ENCODE results near the gene AQP1. TPM values are rescaled to one million over a fixed set of nuclear protein-coding genes. Genes with fewer than 3 reads are reported as not detected.

The AQP1 gene
- polyA plus RNA-seq (2011; rRNA removed) (2.3 and 3.9 TPM in 2 replicates), polyA minus RNA-seq (2011; rRNA and poly(A)+ RNA removed) (1.5 and 2.8 TPM in 2 replicates)

- POLR2A ChIA-PET: no interaction called here
- no peaks in the 10 kb centered on the region; the same call in 1 of the 2 replicates for H3K27me3 ChIP-seq (ENCODE audit: control insufficient read depth, insufficient read depth, low read length)
- no peak for DNase-seq (ENCODE audit: low read depth)
- no peaks in the 10 kb centered on the region for H3K36me3 ChIP-seq (ENCODE audit: control insufficient read depth, insufficient read depth, low read length)
- no peak within 1 kb of the TSS for H3K4me3 ChIP-seq (ENCODE audit: low read depth, low read length)
- CTCF ChIA-PET: no interaction called here
- no peak for TF ChIP-seq CTCF (IDR thresholded peaks at IDR 0.05; ENCODE audit: insufficient read depth, low read depth, low read length)
These were observed at the start of gene AQP1 for GRCh38 chr7:30911561-30911969. Gene AQP1 (plus strand): TSS chr7:30911853. CDS start chr7:30911910, 57 bp downstream.

GRCh38 chr7:30862995-30863705 lies 48.5 kb upstream of the AQP1 start:
- ChIA-PET CTCF (interaction anchor here (0.7 to 1.7 kb wide), 4 partner anchors 10 to 76 kb away, joined by 3 to 5 read pairs (median 4); no protein-coding TSS in a partner anchor), POLR2A (no interaction called here)
- no peak overlapping the region for H3K4me3 ChIP-seq (ENCODE audit: low read depth, low read length)
- H3K27me3 ChIP-seq (ENCODE audit: control insufficient read depth, insufficient read depth, low read length): peaks cover 1% of the 10 kb centered on the region
- TF ChIP-seq CTCF (IDR thresholded peaks at IDR 0.05; ENCODE audit: insufficient read depth, low read depth, low read length): no peak
- no peaks in the 10 kb centered on the region for H3K36me3 ChIP-seq (ENCODE audit: control insufficient read depth, insufficient read depth, low read length)
- no peak for DNase-seq (ENCODE audit: low read depth)

- CTCF ChIA-PET: interaction anchor here (0.7 to 1.7 kb wide), 4 partner anchors 9 to 75 kb away, joined by 3 to 5 read pairs (median 3); no protein-coding TSS in a partner anchor
- no peak overlapping the region for H3K4me3 ChIP-seq (ENCODE audit: low read depth, low read length)
- no peaks in the 10 kb centered on the region for H3K36me3 ChIP-seq (ENCODE audit: control insufficient read depth, insufficient read depth, low read length)
- no peak for DNase-seq (ENCODE audit: low read depth)
- peaks cover 1% of the 10 kb centered on the region for H3K27me3 ChIP-seq (ENCODE audit: control insufficient read depth, insufficient read depth, low read length)
- no peak for TF ChIP-seq CTCF (IDR thresholded peaks at IDR 0.05; ENCODE audit: insufficient read depth, low read depth, low read length)
- POLR2A ChIA-PET: no interaction called here
These were observed 48.0 kb upstream of the AQP1 start for GRCh38 chr7:30863706-30864035.

GRCh38 chr7:30864101-30864500 lies 47.6 kb upstream of the AQP1 start:
- peaks cover 1% of the 10 kb centered on the region for H3K27me3 ChIP-seq (ENCODE audit: control insufficient read depth, insufficient read depth, low read length)
- no peak for TF ChIP-seq CTCF (IDR thresholded peaks at IDR 0.05; ENCODE audit: insufficient read depth, low read depth, low read length)
- DNase-seq (ENCODE audit: low read depth): no peak
- ChIA-PET CTCF (interaction anchor here (0.7 to 1.3 kb wide), 4 partner anchors 9 to 75 kb away, joined by 3 to 5 read pairs (median 3); no protein-coding TSS in a partner anchor), POLR2A (no interaction called here)
- H3K4me3 ChIP-seq (ENCODE audit: low read depth, low read length): no peak overlapping the region
- H3K36me3 ChIP-seq (ENCODE audit: control insufficient read depth, insufficient read depth, low read length): no peaks in the 10 kb centered on the region

GRCh38 chr7:30865076-30865475 lies 46.6 kb upstream of the AQP1 start:
- Histone ChIP-seq H3K4me3 (ENCODE audit: low read depth, low read length) (no peak overlapping the region), H3K36me3 (ENCODE audit: control insufficient read depth, insufficient read depth, low read length) (no peaks in the 10 kb centered on the region), H3K27me3 (ENCODE audit: control insufficient read depth, insufficient read depth, low read length) (peaks cover 1% of the 10 kb centered on the region)
- ChIA-PET POLR2A (no interaction called here), CTCF (interaction anchor here (1.3 kb wide), 1 partner anchor 74 kb away, joined by 3 read pairs; no protein-coding TSS in a partner anchor)
- no peak for TF ChIP-seq CTCF (IDR thresholded peaks at IDR 0.05; ENCODE audit: insufficient read depth, low read depth, low read length)
- no peak for DNase-seq (ENCODE audit: low read depth)
